NCI-H526 treated with DMSO at 0.1 percent for 48 hours (cell line): ENCODE measurements around the gene CACNA2D1.

Experiments used
- DNase-seq: peaks from one replicate; lab custom pipeline; 2025; lab: John Stamatoyannopoulos, UW

CACNA2D1 gene

GRCh38 chr7:82443547-82444219 lies at the start of gene CACNA2D1:
Gene CACNA2D1, minus strand, starts transcription at chr7:82443777.
- DNase-seq, result peak; percentile 76

- DNase-seq, result peak; percentile 9
These were observed 38.0 kb upstream of the CACNA2D1 start for GRCh38 chr7:82481499-82482097.

- no peak for DNase-seq
These were observed 34.3 kb upstream of the CACNA2D1 start for GRCh38 chr7:82477733-82478515.

- no peak for DNase-seq
These were observed 29.4 kb upstream of the CACNA2D1 start for GRCh38 chr7:82472966-82473365.

GRCh38 chr7:82471351-82472020 lies 27.9 kb upstream of the CACNA2D1 start:
- no peak for DNase-seq

- DNase-seq, result no peak
These were observed 25.6 kb upstream of the CACNA2D1 start for GRCh38 chr7:82469207-82469606.

- DNase-seq, result no peak
These were observed 24.9 kb upstream of the CACNA2D1 start for GRCh38 chr7:82468435-82468834.

- no peak for DNase-seq
These were observed 23.4 kb upstream of the CACNA2D1 start for GRCh38 chr7:82467020-82467419.

- no peak for DNase-seq
These were observed 20.8 kb upstream of the CACNA2D1 start for GRCh38 chr7:82464372-82464771.

GRCh38 chr7:82455295-82455694 lies 11.7 kb upstream of the CACNA2D1 start:
- DNase-seq, result no peak

- DNase-seq, result no peak
These were observed 7.2 kb upstream of the CACNA2D1 start for GRCh38 chr7:82450759-82451158.

- DNase-seq, result no peak
These were observed 6.3 kb upstream of the CACNA2D1 start for GRCh38 chr7:82449910-82450309.

- DNase-seq, result no peak
These were observed 3.3 kb upstream of the CACNA2D1 start for GRCh38 chr7:82446897-82447296.

GRCh38 chr7:82445271-82445670 lies 1.7 kb upstream of the CACNA2D1 start:
- DNase-seq, result no peak

GRCh38 chr7:82444220-82444909 lies 788 bp upstream of the CACNA2D1 start:
- DNase-seq, result peak; percentile 76

- no peak for DNase-seq
These were observed 486 bp downstream of the CACNA2D1 start for GRCh38 chr7:82443036-82443546.

GRCh38 chr7:82442492-82443035 lies 1.0 kb downstream of the CACNA2D1 start:
- DNase-seq, result peak; percentile 29

GRCh38 chr7:82441669-82442478 lies 1.7 kb downstream of the CACNA2D1 start:
- no peak for DNase-seq

- DNase-seq, result no peak
These were observed 5.1 kb downstream of the CACNA2D1 start for GRCh38 chr7:82438521-82438920.

- no peak for DNase-seq
These were observed 7.8 kb downstream of the CACNA2D1 start for GRCh38 chr7:82435769-82436168.
